ENCODE results near the gene TIMP2. TPM values are rescaled to one million over a fixed set of nuclear protein-coding genes. Genes with fewer than 3 reads are reported as not detected.
"Not testable (repeated sequence)": the region's sequence is repeated elsewhere in the genome, so short reads cannot be mapped to it uniquely, and the experiment has no call there.

The TIMP2 gene
- total RNA-seq, 2 donors from 2014 or later = 99.1 to 158 TPM

DNA sequence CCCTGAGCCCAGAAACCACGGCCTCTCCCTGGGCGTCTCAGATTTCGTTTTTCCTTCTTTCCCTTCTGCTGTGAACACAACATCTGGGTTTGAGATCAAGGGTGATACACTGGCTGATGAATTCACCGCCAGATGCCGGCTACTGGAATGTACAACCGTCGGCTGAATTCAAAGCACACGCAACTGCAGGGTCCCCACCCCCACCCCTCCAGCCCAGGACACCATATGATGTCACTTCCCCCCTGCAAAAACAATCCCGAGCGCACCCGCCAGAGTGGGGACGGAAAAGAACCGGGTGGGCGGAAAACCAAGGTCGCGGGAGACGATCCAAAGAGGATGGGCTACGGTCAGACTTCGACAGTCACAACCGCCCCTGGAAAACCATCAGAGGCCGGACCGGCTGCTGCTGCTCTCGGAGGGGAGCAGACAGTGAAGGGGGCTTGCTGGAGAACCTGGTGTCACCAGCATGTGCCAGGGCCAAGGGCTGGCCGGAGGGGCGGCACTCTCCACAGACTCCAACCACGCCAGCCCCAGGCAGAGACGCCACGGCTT is 45.5 kb downstream of the TIMP2 start:
- no peaks in the 10 kb centered on the region for H3K9me3 ChIP-seq
- H3K36me3 ChIP-seq = no peaks in the 10 kb centered on the region
- H3K4me1 ChIP-seq = peaks cover 0 to 88% of the 10 kb centered on the region in 2 donors
- TF ChIP-seq, protein P1, sequence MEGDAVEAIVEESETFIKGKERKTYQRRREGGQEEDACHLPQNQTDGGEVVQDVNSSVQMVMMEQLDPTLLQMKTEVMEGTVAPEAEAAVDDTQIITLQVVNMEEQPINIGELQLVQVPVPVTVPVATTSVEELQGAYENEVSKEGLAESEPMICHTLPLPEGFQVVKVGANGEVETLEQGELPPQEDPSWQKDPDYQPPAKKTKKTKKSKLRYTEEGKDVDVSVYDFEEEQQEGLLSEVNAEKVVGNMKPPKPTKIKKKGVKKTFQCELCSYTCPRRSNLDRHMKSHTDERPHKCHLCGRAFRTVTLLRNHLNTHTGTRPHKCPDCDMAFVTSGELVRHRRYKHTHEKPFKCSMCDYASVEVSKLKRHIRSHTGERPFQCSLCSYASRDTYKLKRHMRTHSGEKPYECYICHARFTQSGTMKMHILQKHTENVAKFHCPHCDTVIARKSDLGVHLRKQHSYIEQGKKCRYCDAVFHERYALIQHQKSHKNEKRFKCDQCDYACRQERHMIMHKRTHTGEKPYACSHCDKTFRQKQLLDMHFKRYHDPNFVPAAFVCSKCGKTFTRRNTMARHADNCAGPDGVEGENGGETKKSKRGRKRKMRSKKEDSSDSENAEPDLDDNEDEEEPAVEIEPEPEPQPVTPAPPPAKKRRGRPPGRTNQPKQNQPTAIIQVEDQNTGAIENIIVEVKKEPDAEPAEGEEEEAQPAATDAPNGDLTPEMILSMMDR (IDR thresholded peaks at IDR 0.05) = no peak
- H3K27me3 ChIP-seq = no peaks in the 10 kb centered on the region
- DNase-seq (ENCODE audit: low spot score) = peak; percentile 85
- H3K27ac ChIP-seq = peak overlapping the region; percentile 90 to 97
- peak overlapping the region in 1 of 2 donors; percentile 27 for H3K4me3 ChIP-seq

DNA sequence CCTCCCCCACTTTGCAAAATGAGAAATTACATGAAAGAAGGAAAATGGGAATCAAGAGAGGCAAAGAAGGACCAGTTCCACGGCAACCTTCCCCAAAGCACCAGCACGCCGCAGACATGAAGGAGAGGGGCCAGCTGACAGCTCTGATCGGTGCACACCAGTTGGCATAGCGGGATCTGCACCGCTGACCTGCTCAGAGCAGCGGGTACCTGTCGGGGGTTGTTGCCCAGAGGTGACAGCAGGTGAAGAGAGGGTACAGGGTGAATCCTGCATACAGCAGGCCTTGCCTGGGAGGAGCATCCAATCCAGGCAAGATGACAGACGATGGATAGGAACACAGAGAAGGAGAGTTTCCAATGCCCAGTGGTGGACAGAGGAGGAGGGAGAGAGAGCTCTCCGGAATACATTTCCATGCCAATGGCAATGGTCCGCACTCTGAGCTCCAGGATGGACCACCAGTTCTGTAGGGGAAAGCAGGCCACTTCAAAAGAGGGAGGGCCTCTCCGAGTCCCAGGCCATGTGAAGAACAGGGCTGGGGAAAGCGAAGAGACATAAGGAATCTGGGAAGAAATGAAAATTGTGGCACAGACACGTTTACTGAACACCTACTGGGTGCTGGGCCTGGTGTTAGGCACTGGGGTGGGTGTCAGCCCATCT is 46.2 kb downstream of the TIMP2 start:
- Histone ChIP-seq H3K9me3 (no peaks in the 10 kb centered on the region), H3K27ac (peak overlapping the region; percentile 90 to 97), H3K27me3 (no peaks in the 10 kb centered on the region), H3K4me3 (peak overlapping the region in 1 of 2 donors; percentile 27), H3K36me3 (no peaks in the 10 kb centered on the region), H3K4me1 (peaks cover 0 to 88% of the 10 kb centered on the region in 2 donors)
- DNase-seq (ENCODE audit: low spot score) = no peak
- TF ChIP-seq, protein P1 (IDR thresholded peaks at IDR 0.05) = no peak

DNA sequence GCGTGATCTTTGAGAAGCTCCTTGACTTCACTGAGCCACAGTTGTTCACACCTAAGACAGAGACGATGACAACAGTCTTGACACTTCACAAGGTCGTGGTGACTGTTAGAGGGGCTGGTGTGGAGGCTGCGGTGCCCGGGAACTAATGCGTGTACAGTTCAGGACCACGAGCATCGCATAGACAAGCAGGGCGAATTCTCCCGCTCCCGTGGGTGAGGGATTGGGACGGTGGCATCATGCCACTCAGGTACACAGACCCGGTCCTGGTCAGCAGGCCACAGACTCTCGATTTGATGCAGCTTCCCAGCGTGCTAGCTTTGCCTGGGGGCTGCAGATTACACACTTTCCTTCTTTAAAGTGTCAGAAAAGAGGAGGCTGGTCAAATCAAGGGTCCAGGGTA is 46.9 kb downstream of the TIMP2 start:
- DNase-seq (ENCODE audit: low spot score) = no peak
- Histone ChIP-seq H3K4me3 (no peak overlapping the region), H3K27ac (no peak overlapping the region), H3K4me1 (peaks cover 0 to 88% of the 10 kb centered on the region in 2 donors), H3K36me3 (no peaks in the 10 kb centered on the region), H3K27me3 (no peaks in the 10 kb centered on the region), H3K9me3 (no peaks in the 10 kb centered on the region)
- TF ChIP-seq, protein P1 (IDR thresholded peaks at IDR 0.05) = no peak

DNA sequence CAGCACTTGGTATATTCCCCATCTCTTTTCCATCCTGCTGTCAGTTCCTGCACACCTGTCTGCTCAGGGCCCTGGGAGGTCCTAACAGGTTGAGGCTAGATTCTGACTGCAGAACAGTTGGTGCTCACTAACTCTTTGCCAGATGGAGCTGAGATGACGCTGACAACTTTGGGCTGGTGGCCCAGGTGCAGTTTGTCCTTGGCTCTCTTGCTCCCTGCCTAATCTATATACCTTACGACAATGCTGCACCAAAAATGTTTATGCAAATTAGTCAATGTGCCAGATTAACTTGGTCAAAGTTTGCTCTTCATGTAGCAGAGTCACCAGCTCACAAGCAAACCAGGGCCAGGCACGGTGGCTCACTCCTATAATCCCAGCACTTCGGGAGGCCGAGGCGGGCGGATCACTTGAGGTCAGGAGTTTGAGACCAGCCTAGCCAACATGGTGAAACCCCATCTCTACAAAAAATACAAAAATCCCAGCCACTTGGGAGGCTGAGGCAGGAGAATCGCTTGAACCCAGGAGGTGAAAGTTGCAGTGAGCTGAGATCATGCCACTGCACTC is 48.2 kb downstream of the TIMP2 start:
- H3K9me3 ChIP-seq; H3K27me3 ChIP-seq; H3K27ac ChIP-seq; H3K4me3 ChIP-seq; DNase-seq (ENCODE audit: low spot score): not testable (repeated sequence)
- Histone ChIP-seq H3K4me1 (peaks cover 0 to 79% of the 10 kb centered on the region in 2 donors), H3K36me3 (peaks cover 10% of the 10 kb centered on the region)

DNA sequence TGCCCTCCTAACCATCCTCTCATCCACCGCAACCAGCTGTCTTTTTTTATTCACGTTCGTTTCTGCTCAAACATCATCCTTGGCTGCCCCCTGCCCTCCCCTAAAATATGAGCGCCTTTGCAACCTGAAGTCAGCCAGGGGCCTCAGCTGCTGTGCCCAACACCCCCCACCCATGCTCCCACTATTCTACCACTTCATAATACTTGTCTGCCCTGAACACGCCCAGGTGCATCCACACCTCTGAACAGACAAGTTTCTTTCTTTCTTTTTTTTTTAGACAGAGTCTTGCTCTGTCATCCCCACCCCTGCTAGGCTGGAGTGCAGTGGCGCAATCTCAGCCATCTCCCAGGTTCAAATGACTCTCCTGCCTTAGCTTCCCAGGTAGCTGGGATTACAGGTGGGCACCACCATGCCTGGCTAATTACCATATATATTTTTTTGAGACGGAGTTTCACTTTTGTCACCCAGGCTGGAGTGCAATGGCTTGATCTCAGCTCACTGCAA is 49.0 kb downstream of the TIMP2 start:
- peaks cover 13% of the 10 kb centered on the region for H3K36me3 ChIP-seq
- peak overlapping the region; percentile 8 to 61 for H3K27ac ChIP-seq
- TF ChIP-seq, protein P1 (IDR thresholded peaks at IDR 0.05) = no peak
- H3K4me1 ChIP-seq = peaks cover 0 to 73% of the 10 kb centered on the region in 2 donors
- H3K4me3 ChIP-seq = no peak overlapping the region
- H3K9me3 ChIP-seq = no peaks in the 10 kb centered on the region
- H3K27me3 ChIP-seq = no peaks in the 10 kb centered on the region
- no peak for DNase-seq (ENCODE audit: low spot score)

DNA sequence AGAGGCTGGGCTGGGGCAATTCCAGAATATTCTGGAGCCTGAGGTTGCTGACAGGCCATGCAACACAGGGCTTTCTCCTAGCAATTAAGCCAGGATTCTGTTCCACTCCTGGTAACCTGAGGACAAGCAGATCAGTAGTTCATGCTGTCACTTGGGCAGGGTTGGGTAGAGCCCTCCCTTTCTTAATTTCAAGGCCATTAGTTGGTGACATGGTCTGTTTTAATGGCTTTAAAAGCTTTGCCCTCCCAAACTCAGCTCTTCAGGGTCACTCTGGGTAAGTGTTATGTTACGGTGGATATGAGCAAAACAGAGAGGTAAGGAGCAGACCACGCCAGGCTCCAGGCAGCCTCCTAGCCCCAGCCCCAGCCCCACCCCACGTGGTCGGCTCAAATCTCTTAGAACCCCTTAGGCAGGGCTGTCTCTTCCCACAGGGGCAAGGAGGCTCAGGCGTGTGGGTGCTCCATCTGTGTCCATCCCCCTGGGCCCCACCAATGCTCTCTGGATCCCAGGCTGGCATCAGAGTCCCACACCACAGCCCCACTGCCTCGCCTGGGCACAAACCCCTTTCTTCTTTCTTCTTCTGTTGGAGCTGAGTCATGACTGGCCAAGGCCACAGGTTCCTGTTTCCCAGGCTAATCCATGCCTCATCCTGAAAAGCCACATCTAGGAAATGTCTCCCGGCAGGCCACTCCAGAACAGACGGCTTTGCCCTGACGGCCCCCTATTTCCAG is 49.7 kb downstream of the TIMP2 start:
- Histone ChIP-seq H3K9me3 (no peaks in the 10 kb centered on the region), H3K4me3 (no peak overlapping the region), H3K36me3 (peaks cover 18% of the 10 kb centered on the region), H3K27ac (peak overlapping the region; percentile 8 to 61), H3K27me3 (no peaks in the 10 kb centered on the region), H3K4me1 (peaks cover 0 to 66% of the 10 kb centered on the region in 2 donors)
- TF ChIP-seq, protein P1 (IDR thresholded peaks at IDR 0.05) = no peak
- DNase-seq (ENCODE audit: low spot score) = no peak

Data from right atrium auricular region (tissue), 2 donors.